GM18517 (cell line): Measurements from ENCODE around the gene NOXA1.
"Not testable (repeated sequence)": the region's sequence is repeated elsewhere in the genome, so short reads cannot be mapped to it uniquely, and the experiment has no call there.

ENCODE experiments used
- ATAC-seq: cut with Tn5 transposase; IDR thresholded peaks from one replicate; pipeline ENCODE4 v1.9.1; 2021; ENCODE audit warnings: mild to moderate bottlenecking, moderate library complexity; ENCODE audit not compliant: unreplicated experiment

Gene NOXA1

GRCh38 chr9:137422604-137423513 lies at the start of gene NOXA1, which contains the start of gene EXD3:
TSS of gene NOXA1 (plus strand) at chr9:137423393. CDS start at chr9:137423530, 137 bp downstream.
TSS of gene EXD3 (minus strand) at chr9:137423162. CDS start at chr9:137395357, 27,805 bp downstream.
- peak; percentile 62 for ATAC-seq

- ATAC-seq: no peak
These were observed 49.6 kb upstream of the NOXA1 start for GRCh38 chr9:137373611-137373980.

- no peak for ATAC-seq
These were observed 48.9 kb upstream of the NOXA1 start for GRCh38 chr9:137374131-137374845.

GRCh38 chr9:137375321-137376058 lies 47.7 kb upstream of the NOXA1 start:
- ATAC-seq: no peak

GRCh38 chr9:137376386-137376785 lies 46.8 kb upstream of the NOXA1 start:
- no peak for ATAC-seq

GRCh38 chr9:137378688-137379410 lies 44.3 kb upstream of the NOXA1 start:
- ATAC-seq: not testable (repeated sequence)

- ATAC-seq: no peak
These were observed 43.4 kb upstream of the NOXA1 start for GRCh38 chr9:137379761-137380161.

GRCh38 chr9:137380171-137380570 lies 43.0 kb upstream of the NOXA1 start:
- ATAC-seq: no peak

GRCh38 chr9:137380606-137381005 lies 42.6 kb upstream of the NOXA1 start:
- ATAC-seq: no peak

- ATAC-seq: no peak
These were observed 41.4 kb upstream of the NOXA1 start for GRCh38 chr9:137381501-137382443.

GRCh38 chr9:137382444-137383080 lies 40.6 kb upstream of the NOXA1 start:
- ATAC-seq: no peak

GRCh38 chr9:137383081-137383783 lies 40.0 kb upstream of the NOXA1 start:
- no peak for ATAC-seq

GRCh38 chr9:137383784-137384756 lies 39.1 kb upstream of the NOXA1 start:
- no peak for ATAC-seq

- no peak for ATAC-seq
These were observed 38.0 kb upstream of the NOXA1 start for GRCh38 chr9:137385061-137385655.

- ATAC-seq: not testable (repeated sequence)
These were observed 36.6 kb upstream of the NOXA1 start for GRCh38 chr9:137386507-137387113.

- no peak for ATAC-seq
These were observed 35.9 kb upstream of the NOXA1 start for GRCh38 chr9:137387114-137387890.
